HG03342 (cell line): ENCODE measurements around the gene INTS2.
"Not testable (repeated sequence)": the region's sequence is repeated elsewhere in the genome, so short reads cannot be mapped to it uniquely, and the experiment has no call there.

Experiments used
- ATAC-seq: cut with Tn5 transposase; IDR thresholded peaks from one replicate; pipeline ENCODE4 v1.9.1; 2021; ENCODE audit warnings: mild to moderate bottlenecking, moderate library complexity; ENCODE audit not compliant: unreplicated experiment

The INTS2 gene

GRCh38 chr17:61927208-61928100, at the start of gene INTS2:
TSS of gene INTS2 (minus strand) at chr17:61927982. CDS start at chr17:61926644, 1,338 bp downstream.
- peak; percentile 80 for ATAC-seq

GRCh38 chr17:61974115-61974514, 46.3 kb upstream of the INTS2 start:
- ATAC-seq = no peak

GRCh38 chr17:61972311-61972710, 44.5 kb upstream of the INTS2 start:
- no peak for ATAC-seq

- ATAC-seq = no peak
These were observed 42.2 kb upstream of the INTS2 start for GRCh38 chr17:61970030-61970429.

GRCh38 chr17:61968757-61969156, 41.0 kb upstream of the INTS2 start:
- no peak for ATAC-seq

- no peak for ATAC-seq
These were observed 39.9 kb upstream of the INTS2 start for GRCh38 chr17:61967729-61968128.

GRCh38 chr17:61966191-61966590, 38.4 kb upstream of the INTS2 start:
- no peak for ATAC-seq

- no peak for ATAC-seq
These were observed 27.8 kb upstream of the INTS2 start for GRCh38 chr17:61955619-61956018.

GRCh38 chr17:61947367-61948078, 19.7 kb upstream of the INTS2 start:
- no peak for ATAC-seq

- ATAC-seq = no peak
These were observed 18.6 kb upstream of the INTS2 start for GRCh38 chr17:61946359-61946758.

- no peak for ATAC-seq
These were observed 15.3 kb upstream of the INTS2 start for GRCh38 chr17:61943117-61943516.

GRCh38 chr17:61942085-61942484, 14.3 kb upstream of the INTS2 start:
- no peak for ATAC-seq

GRCh38 chr17:61928101-61928436, 287 bp upstream of the INTS2 start:
- ATAC-seq = no peak

GRCh38 chr17:61926826-61927207, 965 bp downstream of the INTS2 start:
- ATAC-seq = peak; percentile 11

- not testable (repeated sequence) for ATAC-seq
These were observed 12.6 kb downstream of the INTS2 start for GRCh38 chr17:61915162-61915561.

- ATAC-seq = no peak
These were observed 19.3 kb downstream of the INTS2 start for GRCh38 chr17:61908292-61909037.

GRCh38 chr17:61907361-61907760, 20.4 kb downstream of the INTS2 start:
- ATAC-seq = no peak

- no peak for ATAC-seq
These were observed 23.6 kb downstream of the INTS2 start for GRCh38 chr17:61904094-61904710.

GRCh38 chr17:61903251-61903650, 24.5 kb downstream of the INTS2 start:
- ATAC-seq = no peak

GRCh38 chr17:61897548-61898180, 30.1 kb downstream of the INTS2 start:
- ATAC-seq = no peak

GRCh38 chr17:61895391-61895790, 32.4 kb downstream of the INTS2 start:
- ATAC-seq = no peak
